ENCODE measurements around the gene TYR. TPM values are rescaled to one million over a fixed set of nuclear protein-coding genes. Genes with fewer than 3 reads are reported as not detected.

Gene TYR
- total RNA-seq = not detected in 2 replicates
- long read RNA-seq = 0 reads

- H3K4me1 Mint-ChIP-seq (ENCODE audit: low read depth) = no peaks in the 10 kb centered on the region
- H3K9me3 Mint-ChIP-seq (ENCODE audit: low read depth) = no peaks in the 10 kb centered on the region
- no peak for TF ChIP-seq CTCF (IDR thresholded peaks at IDR 0.05; ENCODE audit: unreplicated experiment)
- H3K27me3 Mint-ChIP-seq = no peaks in the 10 kb centered on the region
- DNase-seq (ENCODE audit: low spot score, unreplicated experiment) = no peak
- no peaks in the 10 kb centered on the region for H3K36me3 Mint-ChIP-seq (ENCODE audit: insufficient read depth)
- no peak within 1 kb of the TSS for H3K27ac Mint-ChIP-seq
- no peak within 1 kb of the TSS for H3K4me3 Mint-ChIP-seq (ENCODE audit: low read depth)
Observed at GRCh38 chr11:89177691-89178231, at the start of gene TYR. TYR (plus strand) TSS chr11:89177875; CDS start chr11:89177954, 79 bp downstream.

GRCh38 chr11:89136606-89137005 is 41.1 kb upstream of the TYR start:
- Mint-ChIP-seq H3K4me1 (ENCODE audit: low read depth) (no peaks in the 10 kb centered on the region), H3K9me3 (ENCODE audit: low read depth) (no peaks in the 10 kb centered on the region), H3K4me3 (ENCODE audit: low read depth) (no peak overlapping the region), H3K27me3 (no peaks in the 10 kb centered on the region), H3K27ac (no peak overlapping the region), H3K36me3 (ENCODE audit: insufficient read depth) (no peaks in the 10 kb centered on the region)
- DNase-seq (ENCODE audit: low spot score, unreplicated experiment) = no peak
- no peak for TF ChIP-seq CTCF (IDR thresholded peaks at IDR 0.05; ENCODE audit: unreplicated experiment)

GRCh38 chr11:89147229-89147628 is 30.4 kb upstream of the TYR start:
- H3K36me3 Mint-ChIP-seq (ENCODE audit: insufficient read depth) = no peaks in the 10 kb centered on the region
- no peaks in the 10 kb centered on the region for H3K27me3 Mint-ChIP-seq
- no peak for TF ChIP-seq CTCF (IDR thresholded peaks at IDR 0.05; ENCODE audit: unreplicated experiment)
- no peaks in the 10 kb centered on the region for H3K4me1 Mint-ChIP-seq (ENCODE audit: low read depth)
- no peak overlapping the region for H3K4me3 Mint-ChIP-seq (ENCODE audit: low read depth)
- H3K9me3 Mint-ChIP-seq (ENCODE audit: low read depth) = no peaks in the 10 kb centered on the region
- no peak for DNase-seq (ENCODE audit: low spot score, unreplicated experiment)
- H3K27ac Mint-ChIP-seq = no peak overlapping the region

GRCh38 chr11:89159974-89160373 is 17.7 kb upstream of the TYR start:
- H3K4me3 Mint-ChIP-seq (ENCODE audit: low read depth) = no peak overlapping the region
- no peak for TF ChIP-seq CTCF (IDR thresholded peaks at IDR 0.05; ENCODE audit: unreplicated experiment)
- H3K9me3 Mint-ChIP-seq (ENCODE audit: low read depth) = no peaks in the 10 kb centered on the region
- no peak for DNase-seq (ENCODE audit: low spot score, unreplicated experiment)
- no peak overlapping the region for H3K27ac Mint-ChIP-seq
- no peaks in the 10 kb centered on the region for H3K27me3 Mint-ChIP-seq
- H3K4me1 Mint-ChIP-seq (ENCODE audit: low read depth) = no peaks in the 10 kb centered on the region
- H3K36me3 Mint-ChIP-seq (ENCODE audit: insufficient read depth) = no peaks in the 10 kb centered on the region

GRCh38 chr11:89161949-89162348 is 15.7 kb upstream of the TYR start:
- TF ChIP-seq CTCF (IDR thresholded peaks at IDR 0.05; ENCODE audit: unreplicated experiment) = no peak
- no peaks in the 10 kb centered on the region for H3K27me3 Mint-ChIP-seq
- DNase-seq (ENCODE audit: low spot score, unreplicated experiment) = no peak
- no peak overlapping the region for H3K27ac Mint-ChIP-seq
- no peaks in the 10 kb centered on the region for H3K4me1 Mint-ChIP-seq (ENCODE audit: low read depth)
- no peaks in the 10 kb centered on the region for H3K9me3 Mint-ChIP-seq (ENCODE audit: low read depth)
- no peaks in the 10 kb centered on the region for H3K36me3 Mint-ChIP-seq (ENCODE audit: insufficient read depth)
- no peak overlapping the region for H3K4me3 Mint-ChIP-seq (ENCODE audit: low read depth)

Measured in progenitor cell of endocrine pancreas (in vitro differentiated cells).